MCF 10A (cell line): ENCODE measurements around the gene SMIM20. TPM values are rescaled to one million over a fixed set of nuclear protein-coding genes. Genes with fewer than 3 reads are reported as not detected.

Experiments used
- BruUV-seq: library from RNA; stranded (reverse); fragments of 400-500 nt; replicated peaks from 2 replicates; lab custom pipeline; 2021; lab: Mats Ljungman, UMichigan
- CTCF ChIA-PET: fragments of 300-600 bp; sonication (Branson Sonifier 250); formaldehyde crosslinking; extraction: SDS; loops from one replicate; lab custom pipeline; 2021; ENCODE audit warnings: antibody characterized with exemption, inconsistent platforms; lab: Yijun Ruan, JAX
- POLR2A ChIA-PET: fragments of 300-600, 350-650 bp; sonication (Branson Sonifier 250); formaldehyde crosslinking; extraction: SDS; loops from one replicate; lab custom pipeline; 2020; ENCODE audit warnings: antibody characterized with exemption, inconsistent platforms; lab: Yijun Ruan, JAX
- DNase-seq: peaks from one replicate; pipeline ENCODE4 v3.0.0-alpha.2; 2018; ENCODE audit not compliant: unreplicated experiment
- H3K27ac Mint-ChIP-seq: one replicate; pipeline ENCODE4 v1.8.0; 2022; ENCODE audit warnings: mild to moderate bottlenecking, low read depth, mixed read lengths; ENCODE audit not compliant: unreplicated experiment
- H3K27me3 Mint-ChIP-seq: one replicate; pipeline ENCODE4 v1.8.0; 2022; ENCODE audit warnings: mixed read lengths; ENCODE audit not compliant: insufficient read depth, unreplicated experiment
- H3K36me3 Mint-ChIP-seq: one replicate; pipeline ENCODE4 v1.8.0; 2022; ENCODE audit warnings: mild to moderate bottlenecking, moderate library complexity, mixed read lengths; ENCODE audit not compliant: insufficient read depth, unreplicated experiment
- H3K4me1 Mint-ChIP-seq: one replicate; pipeline ENCODE4 v1.8.0; 2022; ENCODE audit warnings: mixed read lengths; ENCODE audit not compliant: insufficient read depth, unreplicated experiment
- H3K4me3 Mint-ChIP-seq: one replicate; pipeline ENCODE4 v1.8.0; 2022; ENCODE audit warnings: mild to moderate bottlenecking, moderate library complexity, mixed read lengths; ENCODE audit not compliant: unreplicated experiment
- H3K9me3 Mint-ChIP-seq: one replicate; pipeline ENCODE4 v1.8.0; 2022; ENCODE audit warnings: mixed read lengths; ENCODE audit not compliant: unreplicated experiment
- CTCF ChIP-seq: fragments of 200-600 bp; IDR thresholded peaks from one replicate; pipeline ENCODE4 v1.8.0; 2022; ENCODE audit warnings: antibody characterized with exemption, mild to moderate bottlenecking; ENCODE audit not compliant: unreplicated experiment
- intact Hi-C: fragments of 100-400 bp; cut with micrococcal nuclease; formaldehyde crosslinking; loops from 2 replicates; pipeline ENCODE4 v1.14.1; 2022
- total RNA-seq: library from RNA; stranded (reverse); gene quantifications from 2 replicates; pipeline ENCODE4 v1.2.3, GENCODE V29; 2022

The SMIM20 gene
- total RNA-seq, 1 experiment from 2014 or later = 38.2 TPM

- H3K36me3 Mint-ChIP-seq = no peaks in the 10 kb centered on the region
- no peaks in the 10 kb centered on the region for H3K4me1 Mint-ChIP-seq
- H3K27ac Mint-ChIP-seq = no peak overlapping the region
- BruUV-seq = no TSS peak
- no peak for TF ChIP-seq CTCF
- H3K9me3 Mint-ChIP-seq = no peaks in the 10 kb centered on the region
- ChIA-PET POLR2A (no interaction called here), CTCF (interaction anchor here (0.6 to 2.6 kb wide), 4 partner anchors 18 to 517 kb away, joined by 3 to 8 read pairs (median 4); no protein-coding TSS in a partner anchor)
- intact Hi-C loops = no loop called here
- no peak for DNase-seq
- H3K4me3 Mint-ChIP-seq = no peak overlapping the region
- no peaks in the 10 kb centered on the region for H3K27me3 Mint-ChIP-seq
Observed at GRCh38 chr4:25970226-25970675, 56.2 kb downstream of the SMIM20 start.

GRCh38 chr4:25970691-25971432, 56.8 kb downstream of the SMIM20 start:
- intact Hi-C loops = no loop called here
- no peak for DNase-seq
- Mint-ChIP-seq H3K4me1 (no peaks in the 10 kb centered on the region), H3K4me3 (no peak overlapping the region), H3K36me3 (no peaks in the 10 kb centered on the region), H3K9me3 (no peaks in the 10 kb centered on the region), H3K27ac (no peak overlapping the region), H3K27me3 (no peaks in the 10 kb centered on the region)
- ChIA-PET POLR2A (interaction anchor here (0.7 kb wide), 1 partner anchor 418 kb away, joined by 3 read pairs; no protein-coding TSS in a partner anchor), CTCF (interaction anchor here (0.6 to 2.6 kb wide), 3 partner anchors 17 to 518 kb away, joined by 3 to 8 read pairs (median 4); no protein-coding TSS in a partner anchor)
- BruUV-seq = no TSS peak
- TF ChIP-seq CTCF = no peak

- H3K4me3 Mint-ChIP-seq = no peak overlapping the region
- BruUV-seq = no TSS peak
- POLR2A ChIA-PET = no interaction called here
Observed at GRCh38 chr4:25972366-25972765, 58.3 kb downstream of the SMIM20 start.

More at GRCh38 chr4:25972366-25972765, 58.3 kb downstream of the SMIM20 start:
- no peaks in the 10 kb centered on the region for H3K9me3 Mint-ChIP-seq
- no peak for TF ChIP-seq CTCF
- H3K4me1 Mint-ChIP-seq = no peaks in the 10 kb centered on the region
- no peaks in the 10 kb centered on the region for H3K27me3 Mint-ChIP-seq
- intact Hi-C loops = no loop called here
- CTCF ChIA-PET = interaction anchor here (0.7 kb wide), 1 partner anchor 15 kb away, joined by 3 read pairs; no protein-coding TSS in a partner anchor
- no peak for DNase-seq
- no peaks in the 10 kb centered on the region for H3K36me3 Mint-ChIP-seq
- H3K27ac Mint-ChIP-seq = no peak overlapping the region
